Myocyte (in vitro differentiated cells): ENCODE measurements around the gene EXOC6. TPM values are rescaled to one million over a fixed set of nuclear protein-coding genes. Genes with fewer than 3 reads are reported as not detected.
A peak's percentile ranks its signal among the peaks of the same experiment; 100 is the strongest.

Experiments
- DNase-seq: peaks from one replicate; pipeline ENCODE4 v3.0.0-alpha.2; 2012; ENCODE audit warnings: low read depth
- total RNA-seq: library from RNA; depleted of rRNA; stranded (reverse); fragments of >200 nt; gene quantifications from 2 replicates; pipeline ENCODE4 v1.2.3, GENCODE V29; 2014

Gene EXOC6
- total RNA-seq, 1 donor from 2014 or later = 40.7 TPM

DNA sequence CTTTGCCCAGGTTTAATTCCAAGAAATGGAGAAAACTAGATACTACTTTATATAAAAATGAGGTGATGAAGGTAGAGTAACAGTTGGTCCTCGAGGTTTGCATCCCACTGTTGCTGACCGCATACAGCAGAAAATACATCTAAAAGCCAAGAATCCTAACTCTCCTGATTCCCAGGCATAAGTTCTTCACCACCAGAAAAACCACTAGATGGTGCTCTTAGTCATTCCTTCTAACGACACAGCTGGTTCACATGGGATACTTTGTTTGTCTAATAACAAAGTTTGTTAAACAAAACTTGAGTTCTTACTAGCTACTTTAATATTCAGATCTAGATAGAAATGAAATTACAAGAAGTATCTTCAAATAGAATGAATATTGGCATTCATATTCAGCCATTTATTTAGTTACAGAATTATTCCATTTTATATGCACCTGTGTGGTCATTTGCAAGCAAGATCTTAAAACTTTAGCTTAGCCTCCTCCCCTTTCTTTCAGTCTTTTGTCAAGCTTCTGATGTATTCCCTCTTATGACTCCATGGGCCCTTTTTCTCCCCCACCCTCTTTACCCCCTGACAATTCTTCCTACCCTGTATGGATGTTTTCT lies 158.2 kb downstream of the EXOC6 start:
- peak; percentile 67 for DNase-seq

DNA sequence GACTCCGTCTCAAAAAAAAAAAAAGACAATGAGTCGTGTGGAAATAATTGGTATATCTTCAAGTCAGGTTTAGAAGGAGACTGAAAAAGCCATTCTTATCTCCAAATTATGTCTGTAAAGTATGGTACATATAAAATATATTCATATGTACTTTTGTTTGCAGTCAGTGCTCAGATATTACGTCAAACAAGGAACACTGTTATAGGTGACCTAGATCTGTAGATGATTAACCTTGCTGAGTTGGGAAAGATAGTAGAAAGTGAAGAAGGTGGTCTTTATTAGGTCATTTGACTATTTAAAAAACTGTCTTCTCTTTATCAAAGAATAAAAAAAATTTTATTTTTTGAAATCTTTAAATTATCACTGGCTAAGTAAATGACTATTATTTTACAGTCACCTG lies 167.4 kb downstream of the EXOC6 start:
- no peak for DNase-seq

DNA sequence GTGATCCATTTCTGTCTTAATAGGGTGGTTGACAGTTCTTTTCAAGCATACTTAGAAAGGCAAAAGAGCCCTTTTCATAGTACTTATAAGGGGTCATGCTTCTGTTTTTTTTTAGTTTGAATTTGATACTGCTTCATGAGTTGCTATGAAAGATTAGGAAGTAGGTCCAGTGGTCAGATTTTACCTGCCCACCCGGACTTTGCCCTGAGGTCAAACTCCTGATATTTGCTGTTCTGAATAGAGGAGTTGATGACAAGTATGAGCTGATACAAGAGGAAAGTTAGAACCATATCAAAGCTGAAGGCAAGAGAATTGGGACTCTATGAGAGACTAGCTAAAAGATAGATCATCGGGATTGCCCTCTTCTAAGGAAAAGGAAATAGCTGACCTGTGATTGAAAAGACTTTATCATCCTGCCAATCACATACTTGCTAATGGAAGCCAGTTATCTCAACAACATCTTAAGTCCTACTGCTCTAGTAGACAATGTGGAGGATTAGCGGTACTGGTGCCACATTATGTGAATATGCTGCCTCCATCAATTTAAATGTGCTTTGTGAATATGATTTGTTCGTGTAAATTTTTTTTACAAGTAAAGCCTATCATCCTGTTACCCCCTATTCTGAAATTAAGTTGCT lies 174.8 kb downstream of the EXOC6 start:
- no peak for DNase-seq

DNA sequence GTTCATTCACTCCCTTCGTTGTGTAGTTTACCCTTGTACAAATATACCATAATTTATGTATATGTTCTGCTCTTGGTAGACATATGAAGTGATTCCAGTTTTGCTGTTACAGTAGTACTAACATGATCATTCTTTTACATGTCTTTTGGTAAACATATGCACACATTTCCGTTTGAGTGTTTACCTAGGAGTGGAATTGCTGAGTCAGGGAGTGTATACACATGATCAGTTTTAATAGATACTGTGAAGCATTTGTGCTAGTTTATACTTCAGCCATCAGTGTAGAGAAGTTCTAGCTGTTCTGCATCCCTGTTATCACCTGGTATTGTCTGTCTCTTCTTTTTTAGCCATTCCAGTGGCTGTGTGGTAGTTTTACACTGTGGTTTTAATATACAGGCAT lies 177.8 kb downstream of the EXOC6 start:
- DNase-seq = no peak

DNA sequence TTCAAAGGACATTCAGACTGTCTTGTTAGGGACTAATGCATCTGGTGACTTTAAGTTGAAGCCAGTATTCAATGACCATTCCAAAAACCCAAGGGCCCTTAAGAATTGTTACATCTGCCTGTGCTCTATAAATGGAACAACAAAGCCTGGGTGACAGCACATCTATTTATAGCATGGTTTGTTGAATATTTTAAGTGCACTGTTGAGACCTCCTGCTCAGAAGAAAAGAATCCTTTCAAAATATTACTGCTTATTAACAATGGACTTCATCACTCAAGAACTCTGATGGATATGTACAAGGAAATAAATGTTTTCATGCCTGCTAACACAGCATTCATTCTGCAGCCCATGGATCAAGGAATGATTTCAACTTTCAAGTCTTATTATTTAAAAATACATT lies 179.2 kb downstream of the EXOC6 start:
- DNase-seq = peak; percentile 17

DNA sequence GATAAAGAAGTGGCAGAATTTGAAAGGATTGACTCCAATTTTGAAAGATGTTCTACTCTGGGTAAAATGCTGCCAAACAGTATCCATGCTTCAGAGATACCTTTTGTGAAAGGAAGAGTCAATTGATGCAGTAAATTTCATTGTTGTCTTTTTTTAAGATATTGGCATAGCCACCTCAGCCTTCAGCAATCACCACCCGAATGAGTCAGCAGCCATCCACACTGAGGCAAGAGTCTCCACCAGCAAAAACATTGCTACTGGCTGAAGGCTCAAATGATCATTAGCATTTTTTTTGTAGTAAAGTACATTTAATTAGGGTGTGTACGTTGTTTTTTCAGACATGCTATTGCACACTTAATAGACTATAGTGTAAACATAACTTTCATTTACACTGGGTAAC lies 180.6 kb downstream of the EXOC6 start:
- DNase-seq = peak; percentile 56

DNA sequence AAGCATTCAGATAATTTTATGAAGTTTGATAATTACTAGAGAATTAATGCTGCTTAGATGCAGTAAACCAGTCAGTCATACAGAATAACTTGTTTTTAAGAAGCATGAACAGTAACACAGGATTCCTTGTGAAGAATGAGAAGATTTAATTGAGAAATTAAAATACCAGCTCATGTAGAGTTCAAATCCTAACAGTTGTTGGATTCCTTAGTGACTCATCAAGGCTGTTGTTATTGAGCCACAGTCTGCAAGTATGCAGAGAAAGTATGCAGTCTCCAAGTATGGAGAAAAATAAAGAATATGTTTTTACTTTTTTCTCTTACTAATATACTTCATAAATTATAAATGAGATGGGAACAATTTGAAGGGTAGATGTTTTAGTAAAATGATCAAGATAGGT lies 182.1 kb downstream of the EXOC6 start:
- DNase-seq = peak; percentile 67

DNA sequence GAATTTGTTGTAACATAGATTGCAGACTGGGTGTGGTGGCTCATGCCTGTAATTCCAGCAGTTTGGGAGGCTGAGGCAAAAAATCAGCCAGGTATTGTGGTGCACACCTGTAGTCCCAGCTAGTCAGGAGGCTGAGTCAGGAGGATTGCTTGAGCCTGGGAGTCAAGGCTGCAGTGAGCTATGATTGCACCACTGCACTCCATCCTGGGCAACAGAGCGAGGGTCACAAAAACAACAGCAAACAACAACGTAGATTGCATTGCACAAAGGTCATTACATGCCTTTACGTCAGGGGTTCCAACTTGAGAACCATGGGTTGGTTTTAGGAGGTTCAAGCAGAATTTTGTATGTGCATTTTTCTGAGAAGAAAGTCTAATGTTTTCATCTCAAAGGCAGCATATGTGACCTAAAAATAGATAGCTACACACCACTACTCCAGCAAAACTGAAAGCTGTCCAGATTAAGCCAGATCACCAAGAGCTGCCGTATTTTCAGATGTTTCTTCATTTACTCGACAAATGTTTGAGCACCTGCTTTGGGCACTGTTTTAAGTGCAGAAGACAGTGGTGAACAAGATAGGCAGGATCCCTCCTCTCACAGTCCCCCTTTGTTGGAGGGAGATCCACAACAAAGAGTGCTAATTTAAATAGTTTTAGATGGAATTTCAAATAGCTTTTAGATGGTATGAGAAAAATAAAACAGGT lies 183.9 kb downstream of the EXOC6 start:
- peak; percentile 56 for DNase-seq

DNA sequence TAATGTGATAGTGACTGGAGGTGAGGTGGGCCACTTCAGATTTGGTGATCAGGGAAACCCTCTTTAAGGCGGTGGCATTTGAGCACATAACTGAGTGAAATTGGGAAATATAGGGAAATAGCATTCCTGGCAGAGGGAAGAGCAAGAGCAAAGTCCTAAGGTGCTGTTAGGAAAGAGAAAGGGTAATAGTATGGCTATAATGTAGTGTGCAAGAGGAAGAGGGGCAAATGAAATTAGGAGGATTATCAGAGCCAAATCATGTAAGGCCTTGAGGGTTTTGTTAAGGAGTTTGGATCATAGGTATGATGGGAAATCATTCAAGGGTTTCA lies 184.5 kb downstream of the EXOC6 start:
- DNase-seq = no peak

DNA sequence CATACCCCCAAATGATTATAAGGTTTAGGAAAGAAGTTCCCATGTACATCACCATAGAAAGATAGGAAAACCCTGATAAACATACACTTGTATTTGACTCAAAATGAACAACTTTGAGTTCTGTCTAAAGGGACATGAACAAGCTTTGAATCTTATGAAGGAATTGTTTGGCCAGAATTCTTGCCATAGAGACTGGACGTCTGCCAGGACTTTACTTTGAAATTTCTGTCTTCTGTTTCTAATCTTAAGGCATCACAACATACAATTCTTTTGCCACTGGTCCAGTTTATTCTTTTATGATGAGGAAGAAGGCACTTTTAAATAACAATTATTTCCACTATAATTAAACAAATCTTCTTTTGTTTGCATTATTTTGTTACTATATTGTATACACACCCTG lies 186.1 kb downstream of the EXOC6 start:
- DNase-seq = no peak

DNA sequence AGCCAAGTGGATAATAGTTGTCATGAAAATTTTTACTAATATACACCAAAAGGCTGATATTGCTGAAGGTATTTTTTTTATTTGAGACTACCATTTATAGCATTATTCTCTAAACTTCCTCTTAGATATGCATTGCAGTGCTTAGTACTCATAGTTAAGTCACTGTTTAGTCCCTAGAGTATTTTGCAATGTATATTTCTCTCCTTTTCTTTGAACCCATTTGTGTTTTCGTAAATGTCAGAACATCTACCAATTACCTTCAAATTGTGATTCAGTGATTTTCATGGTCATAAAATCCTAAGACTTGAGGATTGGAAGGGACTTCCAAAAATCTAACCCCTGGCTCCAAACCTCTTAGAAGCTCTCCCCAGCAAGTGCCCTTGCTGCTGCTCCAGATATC lies 190.8 kb downstream of the EXOC6 start:
- no peak for DNase-seq

DNA sequence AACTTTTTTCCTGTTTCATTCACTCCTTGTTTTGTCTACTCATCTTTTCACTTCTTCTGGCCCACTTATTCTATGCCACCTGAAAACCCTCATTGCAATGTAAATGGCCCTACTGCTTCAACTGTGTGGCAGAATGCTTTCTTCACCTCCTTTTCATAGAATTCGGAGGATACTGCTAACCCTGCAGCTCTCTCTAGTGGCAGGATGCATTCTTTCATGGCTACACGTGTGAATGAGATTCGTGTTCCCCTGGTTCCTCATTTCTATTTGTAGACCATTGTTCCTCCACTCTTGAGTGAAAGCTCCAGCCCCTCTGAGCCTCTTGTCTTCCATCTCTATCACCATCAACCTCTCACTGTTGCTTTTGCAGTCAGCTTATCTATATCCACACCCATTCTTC lies 191.4 kb downstream of the EXOC6 start:
- DNase-seq = peak; percentile 60

DNA sequence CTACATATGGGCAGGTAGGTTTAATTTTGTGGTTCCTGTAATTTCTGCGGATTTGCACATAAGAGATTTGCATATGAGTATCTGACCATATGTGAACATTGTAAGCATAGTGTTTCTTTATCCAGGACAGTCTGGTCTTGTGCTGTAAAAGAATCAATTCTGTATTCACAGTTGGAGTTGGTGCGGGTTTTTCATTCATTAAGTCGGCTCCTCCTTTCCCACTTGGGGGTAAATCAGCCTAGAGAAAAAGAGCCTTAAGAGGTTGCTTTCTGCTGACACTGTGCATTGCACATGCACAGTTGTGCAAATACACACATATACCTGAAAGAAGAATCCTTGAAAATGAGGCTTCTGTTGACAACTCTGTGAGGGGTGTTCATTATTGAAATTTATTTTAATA lies 206.2 kb downstream of the EXOC6 start:
- no peak for DNase-seq

DNA sequence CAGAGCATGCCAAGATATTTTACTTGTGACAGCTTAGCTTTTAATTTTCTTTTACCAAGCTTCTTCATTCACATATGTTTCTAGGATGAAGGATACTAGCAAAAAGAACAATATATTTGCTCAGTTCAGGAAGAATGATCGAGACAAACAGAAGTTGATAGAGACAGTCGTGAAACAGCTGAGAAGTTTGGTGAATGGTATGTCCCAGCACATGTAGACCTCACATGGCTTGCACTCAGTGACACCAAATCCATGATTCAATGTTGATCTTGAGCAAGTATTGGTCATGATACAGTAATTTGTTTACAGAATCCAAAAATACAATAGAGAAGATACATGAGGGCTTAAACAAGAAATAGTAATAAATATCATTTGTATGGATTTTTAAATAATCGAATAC lies 209.8 kb downstream of the EXOC6 start:
- DNase-seq = no peak

DNA sequence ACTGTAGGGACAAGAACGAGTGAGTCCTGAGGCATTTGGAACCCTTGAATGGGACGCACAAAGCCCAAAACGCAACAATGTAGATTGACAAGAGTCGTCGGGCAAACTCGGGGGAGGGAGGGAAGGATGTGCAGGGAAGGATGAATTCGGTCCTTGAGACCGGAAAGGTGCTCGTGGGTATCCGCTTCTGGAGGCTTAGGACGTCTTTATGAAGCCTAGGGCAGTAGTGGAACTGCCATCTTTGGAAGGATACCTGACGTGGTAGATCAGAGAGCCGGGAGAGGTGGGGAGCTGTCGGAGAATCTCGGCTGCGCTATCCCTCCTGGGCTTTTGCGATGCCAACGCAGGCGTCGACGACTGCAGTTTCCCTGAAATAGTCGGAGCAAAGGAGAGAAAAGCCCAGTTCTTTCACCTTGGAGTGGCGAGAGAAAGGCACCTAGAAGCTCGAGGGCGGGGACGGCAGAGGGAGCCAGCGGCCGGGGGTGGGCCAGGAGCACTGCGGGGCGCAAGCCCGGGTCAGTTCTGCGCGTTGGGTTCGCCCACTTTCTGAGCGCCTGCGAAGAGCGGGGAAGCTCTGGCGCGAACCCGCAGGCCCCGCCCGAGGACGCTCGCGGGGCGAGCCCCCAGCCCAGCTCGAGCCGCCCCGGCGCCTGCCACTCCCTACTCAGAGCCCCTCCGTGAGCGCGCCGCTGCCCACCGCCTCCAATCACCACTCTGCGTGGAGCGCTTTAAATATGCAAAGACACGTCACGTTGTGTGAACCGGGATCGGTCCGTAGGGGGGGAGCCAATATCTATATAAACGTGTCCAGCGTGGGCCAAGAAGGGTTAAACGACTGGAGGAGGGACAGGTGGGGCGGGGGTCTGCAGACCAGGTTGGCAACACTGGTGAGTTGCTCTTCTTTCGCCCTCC lies 211.9 kb downstream of the EXOC6 start, which contains the start of gene CYP26C1:
TSS of gene CYP26C1 (plus strand) at position 824 of the 912 bp plus-strand sequence. CDS start 466 bp downstream, outside the sequence.
- no peak for DNase-seq

DNA sequence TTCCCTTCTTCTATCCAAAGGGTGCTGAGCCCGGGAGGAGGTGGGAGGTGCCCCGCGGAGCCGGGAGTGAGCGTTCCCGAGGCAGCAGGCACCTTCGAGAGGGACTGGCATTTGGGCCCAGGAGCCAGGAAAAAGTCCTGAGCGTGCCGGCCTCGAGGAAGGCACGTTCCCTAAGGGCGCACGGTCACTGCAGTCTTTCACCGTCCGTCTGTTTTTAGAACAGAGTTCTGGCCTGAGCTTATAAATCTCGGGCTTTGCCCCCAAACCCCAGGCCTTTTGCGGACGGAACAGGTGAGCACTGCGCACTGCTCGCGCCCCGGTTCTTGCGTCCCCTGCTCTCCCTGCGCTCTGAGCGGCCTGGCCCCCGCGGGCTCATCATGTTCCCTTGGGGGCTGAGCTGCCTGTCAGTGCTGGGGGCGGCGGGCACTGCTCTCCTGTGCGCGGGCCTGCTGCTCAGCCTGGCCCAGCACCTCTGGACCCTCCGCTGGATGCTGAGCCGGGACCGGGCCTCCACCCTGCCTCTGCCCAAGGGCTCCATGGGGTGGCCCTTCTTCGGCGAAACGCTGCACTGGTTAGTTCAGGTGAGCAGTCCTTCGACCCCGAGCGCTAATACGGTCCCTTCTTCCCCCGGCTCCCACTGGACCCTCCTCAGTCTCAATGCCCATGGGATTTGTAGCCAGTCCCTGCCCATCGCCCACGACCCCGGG lies 212.7 kb downstream of the EXOC6 start:
- DNase-seq = no peak

DNA sequence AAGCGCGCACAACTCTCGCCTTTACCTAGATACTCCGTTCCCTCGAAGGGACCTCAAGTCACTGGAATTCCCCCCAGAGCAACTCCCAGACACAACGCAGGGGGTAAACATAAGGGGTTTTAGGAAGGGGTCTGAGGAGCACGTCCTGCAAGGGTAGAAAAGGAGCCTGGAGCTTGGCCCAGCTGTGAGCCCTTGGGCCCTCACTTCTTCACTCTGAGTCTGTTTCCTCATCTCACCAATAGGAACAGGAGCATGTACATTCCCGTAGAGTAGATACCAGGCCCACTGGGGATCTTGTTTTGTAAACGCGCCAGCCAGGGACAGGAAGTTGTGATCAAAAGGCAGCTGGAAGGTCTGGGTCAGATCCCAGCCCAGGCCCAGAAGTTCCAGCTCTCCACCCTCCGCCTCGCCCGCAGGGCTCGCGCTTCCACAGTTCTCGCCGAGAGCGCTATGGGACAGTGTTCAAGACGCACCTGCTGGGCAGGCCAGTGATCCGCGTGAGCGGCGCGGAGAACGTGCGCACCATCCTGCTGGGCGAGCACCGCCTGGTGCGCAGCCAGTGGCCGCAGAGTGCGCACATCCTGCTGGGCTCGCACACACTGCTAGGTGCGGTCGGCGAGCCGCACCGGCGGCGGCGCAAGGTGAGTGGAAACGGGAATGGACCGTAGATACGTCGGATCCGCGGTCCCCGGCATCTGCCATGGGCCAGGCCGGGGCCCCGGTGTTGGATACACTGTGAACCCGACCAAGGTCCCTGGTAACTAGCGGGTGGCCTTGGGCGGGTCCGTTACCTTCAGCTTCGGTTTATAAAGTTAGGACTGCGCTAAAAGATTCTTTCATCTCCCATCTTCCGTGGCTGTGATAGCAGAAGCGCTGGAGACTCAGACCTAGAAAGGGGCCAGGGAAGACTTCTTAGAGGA lies 213.5 kb downstream of the EXOC6 start:
- DNase-seq = no peak

DNA sequence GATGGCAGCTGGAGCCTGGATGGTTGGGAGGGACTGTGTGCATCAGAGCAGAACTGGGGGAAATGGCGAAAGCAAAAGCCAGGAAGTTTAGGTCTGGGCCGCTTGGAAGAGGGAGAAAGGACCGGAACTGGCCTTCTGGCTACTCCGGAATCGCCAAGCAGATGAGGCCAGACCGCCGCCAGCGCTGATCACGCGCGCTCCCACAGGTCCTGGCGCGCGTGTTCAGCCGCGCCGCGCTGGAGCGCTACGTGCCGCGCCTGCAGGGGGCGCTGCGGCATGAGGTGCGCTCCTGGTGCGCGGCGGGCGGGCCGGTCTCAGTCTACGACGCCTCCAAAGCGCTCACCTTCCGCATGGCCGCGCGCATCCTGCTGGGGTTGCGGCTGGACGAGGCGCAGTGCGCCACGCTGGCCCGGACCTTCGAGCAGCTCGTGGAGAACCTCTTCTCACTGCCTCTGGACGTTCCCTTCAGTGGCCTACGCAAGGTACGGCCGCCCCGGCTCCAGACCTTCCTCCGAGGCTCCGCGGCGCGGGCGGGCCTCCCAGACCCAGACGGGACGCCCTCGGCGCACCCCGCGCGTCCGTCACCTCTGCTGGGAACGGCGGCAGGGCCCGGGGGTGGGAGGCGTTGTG lies 214.3 kb downstream of the EXOC6 start:
- no peak for DNase-seq

DNA sequence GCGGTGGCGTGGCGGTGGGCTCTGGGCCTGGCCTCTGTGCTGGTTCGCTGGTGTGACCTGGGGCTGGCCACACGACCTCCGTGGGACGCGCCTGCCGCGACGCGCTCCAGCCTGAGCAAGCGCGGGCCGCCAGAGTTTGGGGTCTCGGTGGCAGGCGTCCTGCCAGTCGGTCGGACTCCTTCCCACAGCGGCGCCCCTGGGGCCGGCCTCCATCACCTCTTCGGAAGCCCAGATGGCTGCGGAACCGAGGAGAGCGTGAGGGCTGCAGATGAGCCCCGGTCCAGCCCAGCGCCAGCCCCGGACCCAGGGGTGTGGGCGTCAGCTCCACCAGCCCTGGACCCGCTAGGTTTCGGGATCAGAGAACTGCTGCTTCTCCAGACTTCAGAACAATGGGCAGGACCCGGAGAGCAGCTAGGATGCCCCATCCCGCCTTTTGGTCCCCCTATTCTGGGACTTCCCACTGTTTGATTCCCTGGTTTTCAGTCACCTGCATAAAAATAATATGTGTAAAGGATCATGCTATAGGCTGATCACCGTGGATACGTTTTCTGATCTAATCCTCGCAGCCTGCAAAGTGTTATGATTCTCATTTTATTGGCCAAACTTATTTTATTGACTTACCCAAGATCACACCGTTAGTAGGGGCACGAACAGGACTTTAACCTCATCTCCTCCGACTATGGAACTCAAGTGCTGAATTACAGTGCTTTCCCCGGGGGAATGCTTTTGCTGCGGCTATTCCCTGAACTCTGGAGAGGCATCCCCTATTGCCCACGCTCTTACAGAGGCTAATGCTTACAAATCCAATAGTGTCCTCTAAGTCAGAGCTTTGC lies 215.0 kb downstream of the EXOC6 start:
- DNase-seq = no peak
